ENCODE data around the gene ZNF408. TPM values are rescaled to one million over a fixed set of nuclear protein-coding genes. Genes with fewer than 3 reads are reported as not detected.

The ZNF408 gene
- total and polyA plus RNA-seq, 12 donors = 2.2 to 13.8 (median 9.2) TPM

- no peaks in the 10 kb centered on the region for H3K9me3 ChIP-seq (replicated peaks in 1 of 3)
- 45 to 58% (median 51%) methylated on average over 2 of the region's 2 CpGs for WGBS, 4 donors
- peak overlapping the region in 3 of 5 donors; percentile 66 to 80 (median 68) for H3K27ac ChIP-seq
- TF ChIP-seq CTCF (IDR thresholded peaks at IDR 0.05) (no peak), POLR2A (IDR thresholded peaks at IDR 0.05) (no peak)
- H3K4me3 ChIP-seq = no peak overlapping the region
- peaks cover 0 to 37% of the 10 kb centered on the region in 2 donors for H3K36me3 ChIP-seq (replicated peaks in 1 of 2)
- intact Hi-C loops (cut with DNase I) = no loop called here
- DNase-seq = no peak
- peaks cover 42 to 70% of the 10 kb centered on the region in 2 donors for H3K4me1 ChIP-seq (replicated peaks in 1 of 2)
- H3K27me3 ChIP-seq = no peaks in the 10 kb centered on the region
Measured at GRCh38 chr11:46697723-46698122, 3.1 kb upstream of the ZNF408 start.

DNA sequence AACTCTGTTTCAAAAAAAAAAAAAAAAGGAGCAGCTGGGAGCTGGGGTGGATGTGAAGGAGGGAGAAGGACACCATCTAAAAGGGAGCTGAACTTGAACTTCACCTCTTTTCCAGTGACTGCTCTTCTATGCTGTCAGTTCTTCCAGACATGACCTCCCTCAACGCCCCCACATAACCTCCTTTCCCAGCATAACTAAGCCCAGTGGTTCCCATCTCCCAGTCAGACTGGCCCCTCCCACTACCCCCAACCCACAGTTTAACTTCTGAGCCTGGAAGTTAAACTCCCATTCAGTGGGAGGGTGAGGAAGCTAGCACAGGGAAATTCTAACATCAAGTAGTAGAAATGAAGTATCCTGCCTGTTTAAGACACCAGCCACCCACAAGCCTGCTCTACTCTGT lies 2.2 kb upstream of the ZNF408 start:
- no peaks in the 10 kb centered on the region for H3K27me3 ChIP-seq
- H3K27ac ChIP-seq = peak overlapping the region in 2 of 5 donors; percentile 45 to 80
- no peak for DNase-seq
- peaks cover 42 to 70% of the 10 kb centered on the region in 2 donors for H3K4me1 ChIP-seq (replicated peaks in 1 of 2)
- H3K36me3 ChIP-seq (replicated peaks in 1 of 2) = peaks cover 0 to 39% of the 10 kb centered on the region in 2 donors
- 35 to 67% (median 44%) methylated on average over 1 of the region's 1 CpG for WGBS, 4 donors
- intact Hi-C loops (cut with DNase I) = no loop called here
- no peaks in the 10 kb centered on the region for H3K9me3 ChIP-seq (replicated peaks in 1 of 3)
- H3K4me3 ChIP-seq = no peak overlapping the region
- TF ChIP-seq POLR2A (IDR thresholded peaks at IDR 0.05) (no peak), CTCF (IDR thresholded peaks at IDR 0.05) (no peak)

- DNase-seq = no peak
- Histone ChIP-seq H3K36me3 (replicated peaks in 1 of 2) (peaks cover 0 to 41% of the 10 kb centered on the region in 2 donors), H3K4me1 (replicated peaks in 1 of 2) (peaks cover 32 to 48% of the 10 kb centered on the region in 2 donors), H3K9me3 (replicated peaks in 1 of 3) (no peaks in the 10 kb centered on the region), H3K27ac (peak overlapping the region; percentile 61 to 91 (median 90)), H3K4me3 (peak overlapping the region; percentile 25 to 93 (median 85)), H3K27me3 (no peaks in the 10 kb centered on the region)
- WGBS, 4 donors = 0 to 2% (median 1%) methylated on average over 27 to 29 of the region's 29 CpGs
- intact Hi-C loops (cut with DNase I) = no loop called here
- TF ChIP-seq POLR2A (IDR thresholded peaks at IDR 0.05) (no peak), CTCF (IDR thresholded peaks at IDR 0.05) (no peak)
Measured at GRCh38 chr11:46701078-46701654, 335 bp downstream of the ZNF408 start.

- H3K27me3 ChIP-seq = no peaks in the 10 kb centered on the region
- 93 to 96% (median 94%) methylated on average over 10 to 31 of the region's 31 CpGs for WGBS, 4 donors
- no peak for TF ChIP-seq POLR2A (IDR thresholded peaks at IDR 0.05)
- TF ChIP-seq CTCF (IDR thresholded peaks at IDR 0.05) = no peak
- H3K36me3 ChIP-seq (replicated peaks in 1 of 2) = peaks cover 0 to 57% of the 10 kb centered on the region in 2 donors
- DNase-seq = no peak
- H3K4me3 ChIP-seq = no peak overlapping the region
- peaks cover 7 to 14% of the 10 kb centered on the region in 2 donors for H3K4me1 ChIP-seq (replicated peaks in 1 of 2)
- intact Hi-C loops (cut with DNase I) = no loop called here
- H3K9me3 ChIP-seq (replicated peaks in 1 of 3) = no peaks in the 10 kb centered on the region
- no peak overlapping the region for H3K27ac ChIP-seq
Measured at GRCh38 chr11:46705070-46705688, 4.3 kb downstream of the ZNF408 start.
